DOHH2 (cell line): Measurements from ENCODE around the gene KCNJ1.
A peak's percentile ranks its signal among the peaks of the same experiment; 100 is the strongest.

Source experiments
- H3F3A ChIP-seq: fragments of 200-600 bp; sonication (generic), shearing (Covaris generic); 2 replicates; pipeline ENCODE4 v1.6.0; 2016; ENCODE audit warnings: antibody characterized with exemption, mild to moderate bottlenecking; ENCODE audit not compliant: control insufficient read depth, insufficient read depth
- H3K27ac ChIP-seq: fragments of 200-600 bp; sonication (generic); 2 replicates; pipeline ENCODE4 v1.5.1; 2014; ENCODE audit warnings: low read depth, mild to moderate bottlenecking, low read length, moderate library complexity
- H3K27me3 ChIP-seq: fragments of 200-600 bp; sonication (generic); 2 replicates; pipeline ENCODE4 v1.6.1; 2014; ENCODE audit warnings: mild to moderate bottlenecking, low read length, mixed read lengths; ENCODE audit not compliant: control insufficient read depth
- H3K36me3 ChIP-seq: fragments of 200-600 bp; sonication (generic); 2 replicates; pipeline ENCODE4 v1.6.1; 2014; ENCODE audit warnings: mild to moderate bottlenecking, low read length, moderate library complexity, mixed read lengths; ENCODE audit not compliant: control insufficient read depth
- H3K4me1 ChIP-seq: fragments of 200-600 bp; sonication (generic); 2 replicates; pipeline ENCODE4 v1.6.1; 2014; ENCODE audit warnings: mild to moderate bottlenecking, low read length, mixed read lengths; ENCODE audit not compliant: control insufficient read depth
- H3K4me2 ChIP-seq: fragments of 200-600 bp; sonication (generic); 2 replicates; pipeline ENCODE4 v1.6.0; 2014; ENCODE audit warnings: mild to moderate bottlenecking, low read length, moderate library complexity
- H3K4me3 ChIP-seq: fragments of 200-600 bp; sonication (generic); 2 replicates; pipeline ENCODE4 v1.5.1; 2014; ENCODE audit warnings: mild to moderate bottlenecking, low read length, mixed read lengths
- H3K79me2 ChIP-seq: fragments of 200-600 bp; sonication (generic); 2 replicates; pipeline ENCODE4 v1.6.1; 2014; ENCODE audit warnings: mild to moderate bottlenecking, low read length, mixed read lengths; ENCODE audit not compliant: control insufficient read depth
- H3K9me2 ChIP-seq: fragments of 200-600 bp; sonication (generic); replicated peaks from 2 replicates; pipeline ENCODE4 v1.6.1; 2014; ENCODE audit warnings: mild to moderate bottlenecking, low read length, mixed read lengths; ENCODE audit not compliant: control insufficient read depth
- H3K9me3 ChIP-seq: fragments of 200-600 bp; sonication (generic); 2 replicates; pipeline ENCODE4 v1.6.1; 2014; ENCODE audit warnings: antibody characterized with exemption, low read length, mixed read lengths; ENCODE audit not compliant: control insufficient read depth, insufficient read depth
- H4K20me1 ChIP-seq: fragments of 200-600 bp; sonication (generic); 2 replicates; pipeline ENCODE4 v1.6.0; 2014; ENCODE audit warnings: low read depth, mild to moderate bottlenecking, antibody characterized with exemption, low read length, moderate library complexity; ENCODE audit not compliant: control insufficient read depth, insufficient read depth
- CTCF ChIP-seq: fragments of 200-600 bp; sonication (generic); IDR thresholded peaks from one replicate; pipeline ENCODE4 v1.5.1; 2014; ENCODE audit warnings: antibody characterized with exemption, mild to moderate bottlenecking, low read depth, low read length; ENCODE audit not compliant: poor library complexity, severe bottlenecking
- EZH2phosphoT487 ChIP-seq: fragments of 200-600 bp; sonication (generic); IDR thresholded peaks from 2 replicates; pipeline ENCODE4 v1.6.1; 2017; ENCODE audit warnings: borderline replicate concordance, mild to moderate bottlenecking, antibody characterized with exemption, low read length, moderate library complexity, mixed read lengths

Gene KCNJ1

GRCh38 chr11:128843198-128843785, 23.8 kb downstream of the KCNJ1 start:
- H3K4me2 ChIP-seq: peak overlapping the region; percentile 88
- peaks cover 37% of the 10 kb centered on the region for H3F3A ChIP-seq

GRCh38 chr11:128841461-128842072, 25.5 kb downstream of the KCNJ1 start:
- Histone ChIP-seq H3K4me1 (peaks cover 100% of the 10 kb centered on the region), H3K4me2 (peak overlapping the region; percentile 88), H3K9me3 (no peaks in the 10 kb centered on the region), H4K20me1 (no peaks in the 10 kb centered on the region), H3K79me2 (no peaks in the 10 kb centered on the region), H3K9me2 (no peaks in the 10 kb centered on the region), H3K27me3 (no peaks in the 10 kb centered on the region), H3F3A (peaks cover 39% of the 10 kb centered on the region), H3K4me3 (peak overlapping the region; percentile 67), H3K27ac (peak overlapping the region; percentile 99), H3K36me3 (peaks cover 9% of the 10 kb centered on the region; the same call in 1 of the 2 replicates)
- no peak for TF ChIP-seq CTCF
- no peak for TF ChIP-seq EZH2phosphoT487

More at GRCh38 chr11:128843198-128843785, 23.8 kb downstream of the KCNJ1 start:
- Histone ChIP-seq H3K4me1 (peaks cover 90% of the 10 kb centered on the region), H3K27me3 (no peaks in the 10 kb centered on the region), H3K36me3 (no peaks in the 10 kb centered on the region; the same call in 1 of the 2 replicates), H3K4me3 (peak overlapping the region; percentile 58), H3K27ac (peak overlapping the region; percentile 99), H3K79me2 (no peaks in the 10 kb centered on the region), H3K9me2 (no peaks in the 10 kb centered on the region), H3K9me3 (no peaks in the 10 kb centered on the region), H4K20me1 (no peaks in the 10 kb centered on the region)
- TF ChIP-seq CTCF: no peak
- TF ChIP-seq EZH2phosphoT487: no peak

- no peaks in the 10 kb centered on the region for H4K20me1 ChIP-seq
- H3K27me3 ChIP-seq: no peaks in the 10 kb centered on the region
- H3K9me2 ChIP-seq: no peaks in the 10 kb centered on the region
- no peaks in the 10 kb centered on the region for H3K9me3 ChIP-seq
- peaks cover 41% of the 10 kb centered on the region for H3F3A ChIP-seq
- no peaks in the 10 kb centered on the region for H3K79me2 ChIP-seq
- H3K4me1 ChIP-seq: peaks cover 100% of the 10 kb centered on the region
- H3K4me3 ChIP-seq: peak overlapping the region; percentile 67
- H3K4me2 ChIP-seq: peak overlapping the region; percentile 88
- H3K36me3 ChIP-seq: peaks cover 9% of the 10 kb centered on the region; the same call in 1 of the 2 replicates
- H3K27ac ChIP-seq: peak overlapping the region; percentile 99
- TF ChIP-seq EZH2phosphoT487: no peak
- TF ChIP-seq CTCF: no peak
These were observed 26.3 kb downstream of the KCNJ1 start for GRCh38 chr11:128840783-128841182.
